Measurements from ENCODE around the gene MITF. TPM values are rescaled to one million over a fixed set of nuclear protein-coding genes. Genes with fewer than 3 reads are reported as not detected.
A peak's percentile ranks its signal among the peaks of the same experiment; 100 is the strongest.

Gene MITF
- total and polyA plus RNA-seq, 9 donors = 5.7 to 9.6 (median 7.4) TPM

- DNase-seq = no peak
- no peaks in the 10 kb centered on the region for H3K4me1 ChIP-seq (ENCODE audit: control insufficient read depth, insufficient read depth, low read length)
- no peaks in the 10 kb centered on the region for H3K9me3 ChIP-seq (replicated peaks; ENCODE audit: control insufficient read depth, low read depth, low read length)
- no peaks in the 10 kb centered on the region for H3K27me3 ChIP-seq (ENCODE audit: control insufficient read depth, insufficient read depth, low read length)
- no peaks in the 10 kb centered on the region for H3K36me3 ChIP-seq (ENCODE audit: control insufficient read depth, insufficient read depth, low read length)
- no peak overlapping the region for H3K27ac ChIP-seq (ENCODE audit: low read length)
- H3K4me3 ChIP-seq (ENCODE audit: low read length) = no peak overlapping the region
- WGBS (ENCODE audit: insufficient coverage) = 100% methylated on average over 5 of the region's 6 CpGs
These were observed 198.8 kb downstream of the MITF start for GRCh38 chr3:69938061-69938460.

DNA sequence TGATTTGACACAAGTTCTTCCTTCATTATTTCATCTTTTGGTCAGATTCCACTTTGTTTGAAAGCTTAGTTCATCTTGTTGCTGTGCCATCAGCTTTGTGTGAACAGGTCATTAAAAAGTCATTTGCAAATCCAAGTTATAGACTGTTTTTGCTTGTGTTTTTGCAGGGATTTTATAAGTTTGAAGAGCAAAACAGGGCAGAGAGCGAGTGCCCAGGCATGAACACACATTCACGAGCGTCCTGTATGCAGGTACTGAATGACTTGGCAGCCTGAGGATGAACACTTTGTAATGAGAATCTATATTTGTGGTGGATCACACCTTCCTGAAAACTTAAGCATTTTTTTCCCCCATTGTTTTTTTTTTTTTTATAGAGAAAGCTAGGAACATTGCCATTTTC is 199.7 kb downstream of the MITF start:
- Histone ChIP-seq H3K27ac (ENCODE audit: low read length) (no peak overlapping the region), H3K4me1 (ENCODE audit: control insufficient read depth, insufficient read depth, low read length) (no peaks in the 10 kb centered on the region), H3K36me3 (ENCODE audit: control insufficient read depth, insufficient read depth, low read length) (no peaks in the 10 kb centered on the region), H3K27me3 (ENCODE audit: control insufficient read depth, insufficient read depth, low read length) (no peaks in the 10 kb centered on the region), H3K9me3 (replicated peaks; ENCODE audit: control insufficient read depth, low read depth, low read length) (no peaks in the 10 kb centered on the region), H3K4me3 (ENCODE audit: low read length) (no peak overlapping the region)
- no CpG with 5 or more reads among the region's 3 CpGs for WGBS (ENCODE audit: insufficient coverage)
- DNase-seq = no peak

GRCh38 chr3:69941037-69941436 is 201.8 kb downstream of the MITF start:
- Histone ChIP-seq H3K27ac (ENCODE audit: low read length) (no peak overlapping the region), H3K27me3 (ENCODE audit: control insufficient read depth, insufficient read depth, low read length) (no peaks in the 10 kb centered on the region), H3K9me3 (replicated peaks; ENCODE audit: control insufficient read depth, low read depth, low read length) (no peaks in the 10 kb centered on the region), H3K36me3 (ENCODE audit: control insufficient read depth, insufficient read depth, low read length) (no peaks in the 10 kb centered on the region), H3K4me3 (ENCODE audit: low read length) (no peak overlapping the region), H3K4me1 (ENCODE audit: control insufficient read depth, insufficient read depth, low read length) (no peaks in the 10 kb centered on the region)
- WGBS (ENCODE audit: insufficient coverage) = no CpG with 5 or more reads among the region's 3 CpGs
- no peak for DNase-seq

- no peak for DNase-seq
- Histone ChIP-seq H3K27me3 (ENCODE audit: control insufficient read depth, insufficient read depth, low read length) (no peaks in the 10 kb centered on the region), H3K4me3 (ENCODE audit: low read length) (no peak overlapping the region), H3K9me3 (replicated peaks; ENCODE audit: control insufficient read depth, low read depth, low read length) (no peaks in the 10 kb centered on the region), H3K27ac (ENCODE audit: low read length) (no peak overlapping the region), H3K36me3 (ENCODE audit: control insufficient read depth, insufficient read depth, low read length) (no peaks in the 10 kb centered on the region), H3K4me1 (ENCODE audit: control insufficient read depth, insufficient read depth, low read length) (no peaks in the 10 kb centered on the region)
- no CpG with 5 or more reads among the region's 3 CpGs for WGBS (ENCODE audit: insufficient coverage)
These were observed 202.3 kb downstream of the MITF start for GRCh38 chr3:69941439-69942176.

GRCh38 chr3:69944931-69945493 is 205.7 kb downstream of the MITF start:
- no peak for DNase-seq
- H3K27me3 ChIP-seq (ENCODE audit: control insufficient read depth, insufficient read depth, low read length) = no peaks in the 10 kb centered on the region
- H3K4me3 ChIP-seq (ENCODE audit: low read length) = no peak overlapping the region
- H3K36me3 ChIP-seq (ENCODE audit: control insufficient read depth, insufficient read depth, low read length) = no peaks in the 10 kb centered on the region
- H3K27ac ChIP-seq (ENCODE audit: low read length) = no peak overlapping the region
- H3K4me1 ChIP-seq (ENCODE audit: control insufficient read depth, insufficient read depth, low read length) = no peaks in the 10 kb centered on the region
- no CpG with 5 or more reads among the region's 3 CpGs for WGBS (ENCODE audit: insufficient coverage)
- no peaks in the 10 kb centered on the region for H3K9me3 ChIP-seq (replicated peaks; ENCODE audit: control insufficient read depth, low read depth, low read length)

DNA sequence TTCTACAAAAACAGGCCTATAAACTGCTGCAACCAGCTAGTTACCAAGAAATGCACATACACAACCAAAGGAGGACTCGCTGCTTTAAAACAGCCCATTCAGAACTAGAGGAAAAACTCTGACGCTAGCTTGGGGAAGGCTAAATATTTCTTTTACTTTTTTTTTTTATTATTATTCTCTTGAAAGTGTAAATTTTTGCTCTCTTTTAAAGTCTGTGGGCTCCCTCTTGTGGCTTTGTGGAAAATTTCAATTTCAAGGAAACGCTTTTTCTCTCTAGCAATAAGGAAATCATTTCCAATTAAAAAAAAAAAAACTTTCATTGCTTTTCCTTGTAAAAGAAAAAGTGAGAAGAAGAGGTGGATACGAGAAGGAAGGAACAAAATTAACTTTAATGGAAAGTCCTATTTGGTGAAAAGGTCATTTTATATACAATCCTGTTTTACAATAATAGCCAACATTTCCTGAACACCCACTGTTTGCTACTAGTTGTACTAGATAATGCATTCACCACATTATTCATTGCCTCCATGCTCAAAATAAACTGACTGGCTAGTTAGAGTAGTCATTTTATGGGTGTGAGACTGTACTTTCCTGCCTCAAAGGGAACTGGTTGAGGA is 209.1 kb downstream of the MITF start:
- WGBS (ENCODE audit: insufficient coverage) = no CpG with 5 or more reads among the region's 4 CpGs
- no peaks in the 10 kb centered on the region for H3K9me3 ChIP-seq (replicated peaks; ENCODE audit: control insufficient read depth, low read depth, low read length)
- H3K27me3 ChIP-seq (ENCODE audit: control insufficient read depth, insufficient read depth, low read length) = no peaks in the 10 kb centered on the region
- no peak overlapping the region for H3K4me3 ChIP-seq (ENCODE audit: low read length)
- H3K27ac ChIP-seq (ENCODE audit: low read length) = no peak overlapping the region
- H3K4me1 ChIP-seq (ENCODE audit: control insufficient read depth, insufficient read depth, low read length) = no peaks in the 10 kb centered on the region
- no peaks in the 10 kb centered on the region for H3K36me3 ChIP-seq (ENCODE audit: control insufficient read depth, insufficient read depth, low read length)
- DNase-seq = peak; percentile 70

GRCh38 chr3:69951616-69952015 is 212.4 kb downstream of the MITF start:
- Histone ChIP-seq H3K36me3 (ENCODE audit: control insufficient read depth, insufficient read depth, low read length) (no peaks in the 10 kb centered on the region), H3K27ac (ENCODE audit: low read length) (no peak overlapping the region), H3K27me3 (ENCODE audit: control insufficient read depth, insufficient read depth, low read length) (no peaks in the 10 kb centered on the region), H3K4me3 (ENCODE audit: low read length) (no peak overlapping the region), H3K4me1 (ENCODE audit: control insufficient read depth, insufficient read depth, low read length) (no peaks in the 10 kb centered on the region), H3K9me3 (replicated peaks; ENCODE audit: control insufficient read depth, low read depth, low read length) (no peaks in the 10 kb centered on the region)
- DNase-seq = no peak
- whole genome bisulfite sequencing (ENCODE audit: insufficient coverage) = no CpG with 5 or more reads among the region's 3 CpGs

GRCh38 chr3:69959581-69959980 is 220.3 kb downstream of the MITF start:
- no peaks in the 10 kb centered on the region for H3K9me3 ChIP-seq (replicated peaks; ENCODE audit: control insufficient read depth, low read depth, low read length)
- no peak for DNase-seq
- WGBS (ENCODE audit: insufficient coverage) = 67% methylated on average over 1 of the region's 7 CpGs
- no peaks in the 10 kb centered on the region for H3K27me3 ChIP-seq (ENCODE audit: control insufficient read depth, insufficient read depth, low read length)
- H3K36me3 ChIP-seq (ENCODE audit: control insufficient read depth, insufficient read depth, low read length) = peaks cover 6% of the 10 kb centered on the region
- no peaks in the 10 kb centered on the region for H3K4me1 ChIP-seq (ENCODE audit: control insufficient read depth, insufficient read depth, low read length)
- no peak overlapping the region for H3K27ac ChIP-seq (ENCODE audit: low read length)
- H3K4me3 ChIP-seq (ENCODE audit: low read length) = no peak overlapping the region

DNA sequence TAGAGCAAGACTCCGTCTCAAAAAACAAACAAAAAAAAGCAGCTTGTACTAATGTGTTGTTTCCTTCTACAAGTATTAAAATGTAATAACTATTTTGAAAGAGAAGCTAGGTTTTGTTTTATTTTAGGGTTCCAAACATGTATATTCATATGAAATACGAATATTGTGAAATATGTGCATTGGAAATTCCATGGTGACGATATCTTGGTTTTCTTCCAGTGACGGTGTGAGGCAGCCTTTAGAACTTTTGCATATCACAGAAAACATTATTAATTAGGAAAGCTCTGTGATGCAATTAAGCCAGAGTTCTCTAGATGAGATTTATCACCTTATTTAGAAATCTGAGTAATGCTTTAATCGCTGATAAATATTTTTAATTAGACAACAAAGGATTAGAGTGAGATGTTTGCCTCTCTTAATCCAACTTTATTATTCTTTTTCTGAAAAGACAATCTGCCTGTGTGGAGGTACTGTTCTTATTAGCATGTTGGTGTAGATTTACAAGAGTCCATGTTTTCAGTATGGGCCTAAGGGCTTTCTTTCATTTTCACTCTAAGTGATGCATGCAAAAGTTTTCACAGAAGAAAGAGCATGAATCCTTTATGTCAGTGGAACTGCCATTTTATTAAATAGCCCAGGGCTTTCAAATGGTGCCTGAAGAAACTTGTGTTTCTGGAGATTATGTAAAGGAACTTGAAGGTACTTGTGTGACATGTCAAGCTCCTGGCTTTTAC is 222.6 kb downstream of the MITF start:
- no peaks in the 10 kb centered on the region for H3K4me1 ChIP-seq (ENCODE audit: control insufficient read depth, insufficient read depth, low read length)
- no peaks in the 10 kb centered on the region for H3K27me3 ChIP-seq (ENCODE audit: control insufficient read depth, insufficient read depth, low read length)
- no peak for DNase-seq
- no peaks in the 10 kb centered on the region for H3K9me3 ChIP-seq (replicated peaks; ENCODE audit: control insufficient read depth, low read depth, low read length)
- no CpG with 5 or more reads among the region's 5 CpGs for WGBS (ENCODE audit: insufficient coverage)
- peaks cover 6% of the 10 kb centered on the region for H3K36me3 ChIP-seq (ENCODE audit: control insufficient read depth, insufficient read depth, low read length)
- H3K27ac ChIP-seq (ENCODE audit: low read length) = no peak overlapping the region
- H3K4me3 ChIP-seq (ENCODE audit: low read length) = no peak overlapping the region

DNA sequence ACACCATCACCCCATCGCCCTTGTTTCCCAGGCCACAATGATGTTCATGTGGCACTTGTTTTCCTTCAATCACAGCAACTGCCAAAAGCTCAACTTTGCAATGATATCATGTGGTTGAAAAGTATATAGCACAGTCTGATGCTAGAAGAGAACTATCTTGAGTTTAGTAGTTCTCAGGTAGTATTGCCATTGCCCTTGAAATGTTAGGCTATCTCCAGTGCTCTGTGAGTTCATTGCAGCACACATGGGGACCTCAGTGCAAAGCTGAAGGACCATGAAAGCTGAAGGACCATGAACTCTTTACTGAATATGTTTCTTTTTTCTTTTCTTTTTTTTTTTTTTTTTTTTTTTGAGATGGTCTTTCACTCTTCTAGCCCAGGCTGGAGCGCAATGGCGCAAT is 224.4 kb downstream of the MITF start:
- peaks cover 6% of the 10 kb centered on the region for H3K36me3 ChIP-seq (ENCODE audit: control insufficient read depth, insufficient read depth, low read length)
- no peaks in the 10 kb centered on the region for H3K9me3 ChIP-seq (replicated peaks; ENCODE audit: control insufficient read depth, low read depth, low read length)
- H3K4me1 ChIP-seq (ENCODE audit: control insufficient read depth, insufficient read depth, low read length) = no peaks in the 10 kb centered on the region
- no peak for DNase-seq
- WGBS (ENCODE audit: insufficient coverage) = no CpG with 5 or more reads among the region's 3 CpGs
- H3K27me3 ChIP-seq (ENCODE audit: control insufficient read depth, insufficient read depth, low read length) = no peaks in the 10 kb centered on the region
- no peak overlapping the region for H3K27ac ChIP-seq (ENCODE audit: low read length)
- no peak overlapping the region for H3K4me3 ChIP-seq (ENCODE audit: low read length)

All from muscle of leg (tissue), 11 donors.